WTC11 (cell line): Measurements from ENCODE around the gene NR4A3.

ENCODE experiments used
- CBFB ChIP-seq: sonication (generic); formaldehyde crosslinking; IDR thresholded peaks from 2 replicates; pipeline ENCODE4 v1.8.1; 2022; ENCODE audit warnings: mild to moderate bottlenecking, low read depth, missing genetic modification reagents
- CREB1 ChIP-seq: sonication (generic); formaldehyde crosslinking; IDR thresholded peaks from 2 replicates; pipeline ENCODE4 v1.8.0; 2023; ENCODE audit warnings: mild to moderate bottlenecking, missing genetic modification reagents
- FOXP1 ChIP-seq: sonication (generic); formaldehyde crosslinking; IDR thresholded peaks from 2 replicates; pipeline ENCODE4 v1.8.0; 2022; ENCODE audit warnings: missing genetic modification reagents, mild to moderate bottlenecking, moderate library complexity, borderline replicate concordance
- IRF1 ChIP-seq: sonication (generic); formaldehyde crosslinking; IDR thresholded peaks from 2 replicates; pipeline ENCODE4 v1.8.0; 2023; ENCODE audit warnings: missing genetic modification reagents
- IRF2 ChIP-seq: sonication (generic); formaldehyde crosslinking; IDR thresholded peaks from 2 replicates; pipeline ENCODE4 v1.8.0; 2022; ENCODE audit warnings: low read depth, missing genetic modification reagents, borderline replicate concordance
- TF ChIP-seq, protein P1 (sequence below): sonication (generic); formaldehyde crosslinking; IDR thresholded peaks from 2 replicates; pipeline ENCODE4 v1.8.1; 2022; ENCODE audit warnings: low read depth, mild to moderate bottlenecking, moderate library complexity, missing genetic modification reagents, borderline replicate concordance
- TF ChIP-seq, protein P2 (sequence below): fragments of 200-600 bp; IDR thresholded peaks from 2 replicates; pipeline ENCODE4 v1.8.0; 2022; ENCODE audit warnings: antibody characterized with exemption
- TF ChIP-seq, protein P3 (sequence below): sonication (generic); formaldehyde crosslinking; IDR thresholded peaks from 2 replicates; pipeline ENCODE4 v1.8.1; 2023; ENCODE audit warnings: mild to moderate bottlenecking, missing genetic modification reagents, borderline replicate concordance

DNA sequence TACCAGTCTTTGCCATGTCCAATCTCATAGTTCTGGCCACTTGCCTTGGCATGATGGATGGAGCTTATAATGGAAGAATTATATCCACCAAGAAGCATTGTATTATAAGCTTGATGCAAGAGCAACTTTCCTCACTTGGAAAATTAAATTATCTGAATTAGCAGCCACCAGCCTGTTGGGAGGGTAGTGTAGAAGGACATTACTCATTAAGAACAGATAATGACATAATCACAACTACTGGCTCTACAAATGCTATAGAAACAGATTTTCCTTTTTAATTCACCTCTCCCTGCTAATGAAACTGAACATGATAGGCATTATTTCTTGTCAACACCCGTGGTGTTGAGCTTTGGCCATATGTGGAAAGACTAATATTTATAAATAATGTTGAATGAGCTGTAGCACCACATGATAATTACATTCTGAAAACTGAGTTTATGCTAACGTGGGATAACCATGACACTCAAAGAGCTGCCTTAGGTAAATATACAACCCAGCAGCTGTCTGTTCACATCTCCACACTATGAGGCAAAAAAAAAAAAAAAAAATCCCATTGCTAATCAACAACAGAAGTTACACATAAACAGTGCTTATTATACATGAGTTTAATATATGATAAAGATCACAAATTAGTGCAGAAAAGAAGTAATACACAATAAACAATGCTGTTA lies 48.1 kb upstream of the NR4A3 start:
- TF ChIP-seq IRF2 (no peak), CREB1 (CRISPR knock-in tag) (no peak), CBFB (CRISPR knock-in tag) (no peak), FOXP1 (CRISPR knock-in tag) (no peak), IRF1 (no peak)
- TF ChIP-seq, protein P1, sequence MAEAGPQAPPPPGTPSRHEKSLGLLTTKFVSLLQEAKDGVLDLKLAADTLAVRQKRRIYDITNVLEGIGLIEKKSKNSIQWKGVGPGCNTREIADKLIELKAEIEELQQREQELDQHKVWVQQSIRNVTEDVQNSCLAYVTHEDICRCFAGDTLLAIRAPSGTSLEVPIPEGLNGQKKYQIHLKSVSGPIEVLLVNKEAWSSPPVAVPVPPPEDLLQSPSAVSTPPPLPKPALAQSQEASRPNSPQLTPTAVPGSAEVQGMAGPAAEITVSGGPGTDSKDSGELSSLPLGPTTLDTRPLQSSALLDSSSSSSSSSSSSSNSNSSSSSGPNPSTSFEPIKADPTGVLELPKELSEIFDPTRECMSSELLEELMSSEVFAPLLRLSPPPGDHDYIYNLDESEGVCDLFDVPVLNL, result no peak
- TF ChIP-seq, protein P2, sequence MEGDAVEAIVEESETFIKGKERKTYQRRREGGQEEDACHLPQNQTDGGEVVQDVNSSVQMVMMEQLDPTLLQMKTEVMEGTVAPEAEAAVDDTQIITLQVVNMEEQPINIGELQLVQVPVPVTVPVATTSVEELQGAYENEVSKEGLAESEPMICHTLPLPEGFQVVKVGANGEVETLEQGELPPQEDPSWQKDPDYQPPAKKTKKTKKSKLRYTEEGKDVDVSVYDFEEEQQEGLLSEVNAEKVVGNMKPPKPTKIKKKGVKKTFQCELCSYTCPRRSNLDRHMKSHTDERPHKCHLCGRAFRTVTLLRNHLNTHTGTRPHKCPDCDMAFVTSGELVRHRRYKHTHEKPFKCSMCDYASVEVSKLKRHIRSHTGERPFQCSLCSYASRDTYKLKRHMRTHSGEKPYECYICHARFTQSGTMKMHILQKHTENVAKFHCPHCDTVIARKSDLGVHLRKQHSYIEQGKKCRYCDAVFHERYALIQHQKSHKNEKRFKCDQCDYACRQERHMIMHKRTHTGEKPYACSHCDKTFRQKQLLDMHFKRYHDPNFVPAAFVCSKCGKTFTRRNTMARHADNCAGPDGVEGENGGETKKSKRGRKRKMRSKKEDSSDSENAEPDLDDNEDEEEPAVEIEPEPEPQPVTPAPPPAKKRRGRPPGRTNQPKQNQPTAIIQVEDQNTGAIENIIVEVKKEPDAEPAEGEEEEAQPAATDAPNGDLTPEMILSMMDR, result no peak
- TF ChIP-seq, protein P3, sequence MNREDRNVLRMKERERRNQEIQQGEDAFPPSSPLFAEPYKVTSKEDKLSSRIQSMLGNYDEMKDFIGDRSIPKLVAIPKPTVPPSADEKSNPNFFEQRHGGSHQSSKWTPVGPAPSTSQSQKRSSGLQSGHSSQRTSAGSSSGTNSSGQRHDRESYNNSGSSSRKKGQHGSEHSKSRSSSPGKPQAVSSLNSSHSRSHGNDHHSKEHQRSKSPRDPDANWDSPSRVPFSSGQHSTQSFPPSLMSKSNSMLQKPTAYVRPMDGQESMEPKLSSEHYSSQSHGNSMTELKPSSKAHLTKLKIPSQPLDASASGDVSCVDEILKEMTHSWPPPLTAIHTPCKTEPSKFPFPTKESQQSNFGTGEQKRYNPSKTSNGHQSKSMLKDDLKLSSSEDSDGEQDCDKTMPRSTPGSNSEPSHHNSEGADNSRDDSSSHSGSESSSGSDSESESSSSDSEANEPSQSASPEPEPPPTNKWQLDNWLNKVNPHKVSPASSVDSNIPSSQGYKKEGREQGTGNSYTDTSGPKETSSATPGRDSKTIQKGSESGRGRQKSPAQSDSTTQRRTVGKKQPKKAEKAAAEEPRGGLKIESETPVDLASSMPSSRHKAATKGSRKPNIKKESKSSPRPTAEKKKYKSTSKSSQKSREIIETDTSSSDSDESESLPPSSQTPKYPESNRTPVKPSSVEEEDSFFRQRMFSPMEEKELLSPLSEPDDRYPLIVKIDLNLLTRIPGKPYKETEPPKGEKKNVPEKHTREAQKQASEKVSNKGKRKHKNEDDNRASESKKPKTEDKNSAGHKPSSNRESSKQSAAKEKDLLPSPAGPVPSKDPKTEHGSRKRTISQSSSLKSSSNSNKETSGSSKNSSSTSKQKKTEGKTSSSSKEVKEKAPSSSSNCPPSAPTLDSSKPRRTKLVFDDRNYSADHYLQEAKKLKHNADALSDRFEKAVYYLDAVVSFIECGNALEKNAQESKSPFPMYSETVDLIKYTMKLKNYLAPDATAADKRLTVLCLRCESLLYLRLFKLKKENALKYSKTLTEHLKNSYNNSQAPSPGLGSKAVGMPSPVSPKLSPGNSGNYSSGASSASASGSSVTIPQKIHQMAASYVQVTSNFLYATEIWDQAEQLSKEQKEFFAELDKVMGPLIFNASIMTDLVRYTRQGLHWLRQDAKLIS (CRISPR knock-in tag), result no peak
